ENCODE measurements around the gene NT5C1A. TPM values are rescaled to one million over a fixed set of nuclear protein-coding genes. Genes with fewer than 3 reads are reported as not detected.

NT5C1A gene
- total RNA-seq, 1 donor from 2014 or later, result not detected

GRCh38 chr1:39700348-39700747 is 28.4 kb upstream of the NT5C1A start:
- Mint-ChIP-seq H3K36me3 (no peaks in the 10 kb centered on the region), H3K4me1 (ENCODE audit: unreplicated experiment) (peaks cover 14% of the 10 kb centered on the region), H3K4me3 (no peak overlapping the region), H3K27ac (no peak overlapping the region), H3K27me3 (peaks cover 70% of the 10 kb centered on the region), H3K9me3 (no peaks in the 10 kb centered on the region)
- TF ChIP-seq CTCF (conservative IDR thresholded peaks at IDR 0.05), result no peak
- DNase-seq (ENCODE audit: extremely low spot score, unreplicated experiment), result no peak

GRCh38 chr1:39699419-39699818 is 27.5 kb upstream of the NT5C1A start:
- TF ChIP-seq CTCF (conservative IDR thresholded peaks at IDR 0.05), result peak; percentile 60
- DNase-seq (ENCODE audit: extremely low spot score, unreplicated experiment), result no peak
- no peak overlapping the region for H3K27ac Mint-ChIP-seq
- H3K27me3 Mint-ChIP-seq, result peaks cover 75% of the 10 kb centered on the region
- H3K4me3 Mint-ChIP-seq, result no peak overlapping the region
- no peaks in the 10 kb centered on the region for H3K9me3 Mint-ChIP-seq
- no peaks in the 10 kb centered on the region for H3K36me3 Mint-ChIP-seq
- peaks cover 14% of the 10 kb centered on the region for H3K4me1 Mint-ChIP-seq (ENCODE audit: unreplicated experiment)

- Mint-ChIP-seq H3K36me3 (no peaks in the 10 kb centered on the region), H3K4me1 (ENCODE audit: unreplicated experiment) (peaks cover 14% of the 10 kb centered on the region), H3K4me3 (no peak overlapping the region), H3K27me3 (peaks cover 79% of the 10 kb centered on the region), H3K9me3 (no peaks in the 10 kb centered on the region), H3K27ac (no peak overlapping the region)
- TF ChIP-seq CTCF (conservative IDR thresholded peaks at IDR 0.05), result no peak
- DNase-seq (ENCODE audit: extremely low spot score, unreplicated experiment), result no peak
These were observed 26.7 kb upstream of the NT5C1A start for GRCh38 chr1:39698568-39698967.

GRCh38 chr1:39696448-39696847 is 24.5 kb upstream of the NT5C1A start:
- DNase-seq (ENCODE audit: extremely low spot score, unreplicated experiment), result no peak
- H3K9me3 Mint-ChIP-seq, result no peaks in the 10 kb centered on the region
- TF ChIP-seq CTCF (conservative IDR thresholded peaks at IDR 0.05), result no peak
- peaks cover 83% of the 10 kb centered on the region for H3K27me3 Mint-ChIP-seq
- no peak overlapping the region for H3K27ac Mint-ChIP-seq
- no peak overlapping the region for H3K4me3 Mint-ChIP-seq
- peaks cover 8% of the 10 kb centered on the region for H3K4me1 Mint-ChIP-seq (ENCODE audit: unreplicated experiment)
- H3K36me3 Mint-ChIP-seq, result no peaks in the 10 kb centered on the region

- DNase-seq (ENCODE audit: extremely low spot score, unreplicated experiment), result no peak
- H3K27me3 Mint-ChIP-seq, result peaks cover 85% of the 10 kb centered on the region
- no peak overlapping the region for H3K27ac Mint-ChIP-seq
- H3K9me3 Mint-ChIP-seq, result no peaks in the 10 kb centered on the region
- TF ChIP-seq CTCF (conservative IDR thresholded peaks at IDR 0.05), result no peak
- H3K36me3 Mint-ChIP-seq, result no peaks in the 10 kb centered on the region
- H3K4me1 Mint-ChIP-seq (ENCODE audit: unreplicated experiment), result peaks cover 3% of the 10 kb centered on the region
- no peak overlapping the region for H3K4me3 Mint-ChIP-seq
These were observed 23.1 kb upstream of the NT5C1A start for GRCh38 chr1:39695016-39695415.

- H3K4me3 Mint-ChIP-seq, result no peak overlapping the region
- no peak overlapping the region for H3K27ac Mint-ChIP-seq
- no peaks in the 10 kb centered on the region for H3K9me3 Mint-ChIP-seq
- H3K4me1 Mint-ChIP-seq (ENCODE audit: unreplicated experiment), result peaks cover 3% of the 10 kb centered on the region
- no peak for TF ChIP-seq CTCF (conservative IDR thresholded peaks at IDR 0.05)
- no peak for DNase-seq (ENCODE audit: extremely low spot score, unreplicated experiment)
- no peaks in the 10 kb centered on the region for H3K36me3 Mint-ChIP-seq
- peaks cover 90% of the 10 kb centered on the region for H3K27me3 Mint-ChIP-seq
These were observed 22.1 kb upstream of the NT5C1A start for GRCh38 chr1:39694026-39694425.
